ENCODE measurements around the gene THSD4. TPM values are rescaled to one million over a fixed set of nuclear protein-coding genes. Genes with fewer than 3 reads are reported as not detected.

THSD4 gene
- polyA plus RNA-seq, 1 donor from 2014 or later = 0.46 TPM

GRCh38 chr15:71730277-71731144 lies 615.2 kb downstream of the THSD4 start:
- Histone ChIP-seq H3K27me3 (ENCODE audit: insufficient read depth, low read depth, low read length) (no peaks in the 10 kb centered on the region), H4K20me1 (ENCODE audit: insufficient read depth) (no peaks in the 10 kb centered on the region), H3K79me2 (replicated peaks; ENCODE audit: insufficient read depth, low read length) (no peaks in the 10 kb centered on the region), H3K9me2 (ENCODE audit: insufficient read depth, low read length) (no peaks in the 10 kb centered on the region), H3K4me2 (ENCODE audit: low read length) (no peak overlapping the region), H2AFZ (ENCODE audit: low read depth, low read length) (no peak overlapping the region), H3K27ac (ENCODE audit: low read length) (no peak overlapping the region), H3K36me3 (ENCODE audit: insufficient read depth, low read length) (no peaks in the 10 kb centered on the region), H3K9ac (ENCODE audit: low read length) (no peak overlapping the region), H3K4me3 (ENCODE audit: low read length) (no peak overlapping the region), H3F3A (ENCODE audit: insufficient read depth, low read length, poor library complexity, severe bottlenecking) (no peaks in the 10 kb centered on the region), H3K9me3 (ENCODE audit: low read length) (no peaks in the 10 kb centered on the region)
- peak; percentile 68 for TF ChIP-seq CTCF (IDR thresholded peaks at IDR 0.05; ENCODE audit: poor library complexity, severe bottlenecking)
- peak; percentile 72 for TF ChIP-seq SMC3 (conservative IDR thresholded peaks at IDR 0.05; ENCODE audit: poor library complexity)
- TF ChIP-seq POLR2AphosphoS5 (IDR thresholded peaks at IDR 0.05) = no peak
- TF ChIP-seq RAD21 (conservative IDR thresholded peaks at IDR 0.05) = peak; percentile 56

GRCh38 chr15:71732636-71733035 lies 617.4 kb downstream of the THSD4 start:
- no peaks in the 10 kb centered on the region for H3K79me2 ChIP-seq (replicated peaks; ENCODE audit: insufficient read depth, low read length)
- H3F3A ChIP-seq (ENCODE audit: insufficient read depth, low read length, poor library complexity, severe bottlenecking) = no peaks in the 10 kb centered on the region
- no peaks in the 10 kb centered on the region for H4K20me1 ChIP-seq (ENCODE audit: insufficient read depth)
- no peak overlapping the region for H3K4me2 ChIP-seq (ENCODE audit: low read length)
- TF ChIP-seq RAD21 (conservative IDR thresholded peaks at IDR 0.05) = no peak
- no peak for TF ChIP-seq SMC3 (conservative IDR thresholded peaks at IDR 0.05; ENCODE audit: poor library complexity)
- TF ChIP-seq EP300 (conservative IDR thresholded peaks at IDR 0.05; ENCODE audit: poor library complexity, severe bottlenecking) = no peak
- TF ChIP-seq EZH2 (IDR thresholded peaks at IDR 0.05; ENCODE audit: borderline replicate concordance, insufficient read depth, low read length, poor library complexity, severe bottlenecking) = no peak
- TF ChIP-seq POLR2AphosphoS5 (IDR thresholded peaks at IDR 0.05) = no peak
- TF ChIP-seq MXI1 (conservative IDR thresholded peaks at IDR 0.05; ENCODE audit: poor library complexity, severe bottlenecking) = no peak
- no peak for TF ChIP-seq REST (IDR thresholded peaks at IDR 0.05; ENCODE audit: borderline replicate concordance)
- no peak for TF ChIP-seq CTCF (IDR thresholded peaks at IDR 0.05; ENCODE audit: poor library complexity, severe bottlenecking)
- TF ChIP-seq TAF1 (IDR thresholded peaks at IDR 0.05; ENCODE audit: low read depth) = no peak
- no peaks in the 10 kb centered on the region for H3K27me3 ChIP-seq (ENCODE audit: insufficient read depth, low read depth, low read length)
- no peak overlapping the region for H2AFZ ChIP-seq (ENCODE audit: low read depth, low read length)
- H3K9me3 ChIP-seq (ENCODE audit: low read length) = no peaks in the 10 kb centered on the region
- H3K9me2 ChIP-seq (ENCODE audit: insufficient read depth, low read length) = no peaks in the 10 kb centered on the region
- no peak overlapping the region for H3K9ac ChIP-seq (ENCODE audit: low read length)
- no peak overlapping the region for H3K27ac ChIP-seq (ENCODE audit: low read length)
- no peaks in the 10 kb centered on the region for H3K36me3 ChIP-seq (ENCODE audit: insufficient read depth, low read length)
- H3K4me3 ChIP-seq (ENCODE audit: low read length) = no peak overlapping the region

All from neural cell (in vitro differentiated cells).